ENCODE results near the gene APBB2. TPM values are rescaled to one million over a fixed set of nuclear protein-coding genes. Genes with fewer than 3 reads are reported as not detected.
"Not testable (repeated sequence)": the region's sequence is repeated elsewhere in the genome, so short reads cannot be mapped to it uniquely, and the experiment has no call there.

The APBB2 gene
- total RNA-seq, 4 donors from 2014 or later = 32.4 to 133 (median 92.1) TPM

DNA sequence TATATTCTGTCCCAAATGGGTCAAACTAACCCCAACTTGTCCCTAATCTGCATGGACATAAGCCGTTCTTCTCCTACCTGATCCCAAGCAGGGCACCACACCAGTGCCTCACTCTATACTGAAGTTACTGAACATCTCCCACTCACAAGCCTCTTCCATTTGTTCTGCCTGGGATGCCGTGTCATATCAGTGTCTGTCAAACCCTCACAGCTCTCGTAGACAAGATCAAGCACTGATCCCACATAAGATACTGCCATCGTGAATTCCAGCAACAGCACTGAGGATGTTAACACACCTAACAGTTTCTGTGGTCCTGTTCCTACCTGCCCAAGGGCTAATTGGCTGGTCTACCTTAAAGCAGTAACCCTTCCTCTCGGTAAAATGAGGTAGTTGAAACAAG, 162.1 kb downstream of the APBB2 start:
- peaks cover 0 to 4% of the 10 kb centered on the region in 2 donors for H3K4me1 ChIP-seq
- H3K36me3 ChIP-seq = no peaks in the 10 kb centered on the region
- no peak overlapping the region for H3K27ac ChIP-seq
- H3K27me3 ChIP-seq = no peaks in the 10 kb centered on the region
- no peaks in the 10 kb centered on the region for H3K9me3 ChIP-seq
- intact Hi-C loops (cut with DNase I; ENCODE audit: low total_unique reads) = no loop called here
- H3K4me3 ChIP-seq = no peak overlapping the region
- DNase-seq = no peak
- TF ChIP-seq, protein P1, sequence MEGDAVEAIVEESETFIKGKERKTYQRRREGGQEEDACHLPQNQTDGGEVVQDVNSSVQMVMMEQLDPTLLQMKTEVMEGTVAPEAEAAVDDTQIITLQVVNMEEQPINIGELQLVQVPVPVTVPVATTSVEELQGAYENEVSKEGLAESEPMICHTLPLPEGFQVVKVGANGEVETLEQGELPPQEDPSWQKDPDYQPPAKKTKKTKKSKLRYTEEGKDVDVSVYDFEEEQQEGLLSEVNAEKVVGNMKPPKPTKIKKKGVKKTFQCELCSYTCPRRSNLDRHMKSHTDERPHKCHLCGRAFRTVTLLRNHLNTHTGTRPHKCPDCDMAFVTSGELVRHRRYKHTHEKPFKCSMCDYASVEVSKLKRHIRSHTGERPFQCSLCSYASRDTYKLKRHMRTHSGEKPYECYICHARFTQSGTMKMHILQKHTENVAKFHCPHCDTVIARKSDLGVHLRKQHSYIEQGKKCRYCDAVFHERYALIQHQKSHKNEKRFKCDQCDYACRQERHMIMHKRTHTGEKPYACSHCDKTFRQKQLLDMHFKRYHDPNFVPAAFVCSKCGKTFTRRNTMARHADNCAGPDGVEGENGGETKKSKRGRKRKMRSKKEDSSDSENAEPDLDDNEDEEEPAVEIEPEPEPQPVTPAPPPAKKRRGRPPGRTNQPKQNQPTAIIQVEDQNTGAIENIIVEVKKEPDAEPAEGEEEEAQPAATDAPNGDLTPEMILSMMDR (IDR thresholded peaks at IDR 0.05) = no peak
- no peak for TF ChIP-seq POLR2A (IDR thresholded peaks at IDR 0.05)

GRCh38 chr4:41050880-41051775, 163.2 kb downstream of the APBB2 start:
- Histone ChIP-seq H3K9me3 (no peaks in the 10 kb centered on the region), H3K4me1 (peaks cover 0 to 4% of the 10 kb centered on the region in 2 donors), H3K36me3 (no peaks in the 10 kb centered on the region), H3K4me3 (no peak overlapping the region), H3K27me3 (no peaks in the 10 kb centered on the region), H3K27ac (peak overlapping the region; percentile 21 to 29)
- intact Hi-C loops (cut with DNase I; ENCODE audit: low total_unique reads) = no loop called here
- no peak for DNase-seq
- TF ChIP-seq, protein P1 (IDR thresholded peaks at IDR 0.05) = no peak
- TF ChIP-seq POLR2A (IDR thresholded peaks at IDR 0.05) = no peak

DNA sequence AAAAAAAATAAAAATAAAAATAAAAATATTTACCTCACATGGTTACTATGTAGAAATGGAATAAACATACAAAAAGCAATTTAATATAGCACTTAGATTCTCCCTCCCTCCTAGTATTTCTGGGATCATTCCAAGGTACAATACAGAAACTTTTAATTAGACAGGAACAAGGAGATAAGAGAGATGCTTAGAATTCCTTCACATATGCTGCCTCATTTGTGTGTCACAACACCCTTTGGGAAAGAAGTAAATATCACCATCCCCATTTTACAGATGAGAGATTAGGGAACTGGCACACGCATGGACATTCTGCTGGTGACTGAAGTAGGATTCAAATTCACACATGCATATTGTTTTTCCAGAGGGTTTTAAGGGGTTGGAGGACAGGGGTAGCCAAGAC, 164.2 kb downstream of the APBB2 start:
- Histone ChIP-seq H3K9me3 (no peaks in the 10 kb centered on the region), H3K4me3 (no peak overlapping the region), H3K27me3 (no peaks in the 10 kb centered on the region), H3K36me3 (no peaks in the 10 kb centered on the region), H3K4me1 (peaks cover 0 to 4% of the 10 kb centered on the region in 2 donors), H3K27ac (no peak overlapping the region)
- intact Hi-C loops (cut with DNase I; ENCODE audit: low total_unique reads) = no loop called here
- DNase-seq = no peak
- TF ChIP-seq POLR2A (IDR thresholded peaks at IDR 0.05) = no peak
- TF ChIP-seq, protein P1 (IDR thresholded peaks at IDR 0.05) = no peak

DNA sequence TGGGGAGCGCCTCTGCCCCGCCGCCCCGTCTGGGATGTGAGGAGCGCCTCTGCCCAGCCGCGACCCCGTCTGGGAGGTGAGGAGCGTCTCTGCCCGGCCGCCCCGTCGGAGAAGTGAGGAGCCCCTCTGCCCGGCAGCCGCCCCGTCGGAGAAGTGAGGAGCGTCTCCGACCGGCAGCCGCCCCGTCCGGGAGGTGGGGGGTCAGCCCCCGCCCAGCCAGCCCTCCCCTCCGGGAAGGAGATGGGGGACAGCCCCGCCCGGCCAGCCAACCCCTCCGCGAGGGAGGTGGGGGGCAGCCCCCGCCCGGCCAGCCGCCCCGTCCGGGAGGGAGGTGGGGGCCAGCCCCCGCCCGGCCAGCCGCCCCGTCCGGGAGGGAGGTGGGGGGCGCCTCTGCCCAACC, 165.2 kb downstream of the APBB2 start:
- H3K4me1 ChIP-seq; H3K36me3 ChIP-seq; intact Hi-C loops (cut with DNase I; ENCODE audit: low total_unique reads); H3K4me3 ChIP-seq; H3K9me3 ChIP-seq; DNase-seq; H3K27me3 ChIP-seq; H3K27ac ChIP-seq: not testable (repeated sequence)

- H3K27me3 ChIP-seq = no peaks in the 10 kb centered on the region
- H3K36me3 ChIP-seq = no peaks in the 10 kb centered on the region
- no peaks in the 10 kb centered on the region for H3K4me1 ChIP-seq
- intact Hi-C loops (cut with DNase I; ENCODE audit: low total_unique reads) = no loop called here
- no peak overlapping the region for H3K4me3 ChIP-seq
- H3K9me3 ChIP-seq = no peaks in the 10 kb centered on the region
- TF ChIP-seq, protein P1 (IDR thresholded peaks at IDR 0.05) = no peak
- TF ChIP-seq POLR2A (IDR thresholded peaks at IDR 0.05) = no peak
- H3K27ac ChIP-seq = no peak overlapping the region
- no peak for DNase-seq
Observed at GRCh38 chr4:41044791-41045190, 169.6 kb downstream of the APBB2 start.
